ENCODE results near the gene NCMAP. TPM values are rescaled to one million over a fixed set of nuclear protein-coding genes. Genes with fewer than 3 reads are reported as not detected.

The NCMAP gene
- total RNA-seq, 1 experiment from 2014 or later, result 0.33 TPM

- Histone ChIP-seq H3K4me1 (ENCODE audit: control insufficient read depth, insufficient read depth, low read length) (no peaks in the 10 kb centered on the region), H3K27ac (ENCODE audit: low read length) (no peak overlapping the region), H3K9me3 (ENCODE audit: control insufficient read depth, insufficient read depth, low read depth, low read length) (no peaks in the 10 kb centered on the region), H3K27me3 (ENCODE audit: control insufficient read depth, insufficient read depth, low read length) (no peaks in the 10 kb centered on the region), H3K36me3 (ENCODE audit: control insufficient read depth, insufficient read depth, low read length) (no peaks in the 10 kb centered on the region), H3K4me3 (ENCODE audit: low read depth in 2 of 2, low read length in 2 of 2) (no peak overlapping the region)
- ATAC-seq, result no peak
- no TSS peak for BruUV-seq (replicated peaks)
- no peak for TF ChIP-seq SIN3A (IDR thresholded peaks at IDR 0.05; ENCODE audit: borderline replicate concordance, insufficient read depth, low read depth, low read length)
- no peak for TF ChIP-seq POLR2AphosphoS5 (IDR thresholded peaks at IDR 0.05; ENCODE audit: low read depth, low read length)
- no peak for TF ChIP-seq REST (IDR thresholded peaks at IDR 0.05; ENCODE audit: insufficient read depth in 1 of 2, low read depth in 2 of 2, low read length in 1 of 2)
- no peak for TF ChIP-seq CTCF (IDR thresholded peaks at IDR 0.05)
- TF ChIP-seq TCF7L2 (IDR thresholded peaks at IDR 0.05; ENCODE audit: low read depth, low read length), result no peak
- intact Hi-C loops (cut with micrococcal nuclease; ENCODE audit: unreplicated experiment), result no loop called here
- CTCF ChIA-PET, result no interaction called here
- DNase-seq (ENCODE audit: low read depth, low spot score), result no peak
- in situ Hi-C loops (cut with HindIII; ENCODE audit: low pct_unique_long_range_greater_than_20kb, low sequenced_read_pairs), result no loop called here
- POLR2A ChIA-PET, result interaction anchor here (0.5 kb wide), 1 partner anchor 417 kb away, joined by 3 read pairs; no protein-coding TSS in a partner anchor
These were observed 49.8 kb downstream of the NCMAP start for GRCh38 chr1:24605534-24606295.

GRCh38 chr1:24606296-24606605 lies 50.4 kb downstream of the NCMAP start:
- no peaks in the 10 kb centered on the region for H3K4me1 ChIP-seq (ENCODE audit: control insufficient read depth, insufficient read depth, low read length)
- H3K4me3 ChIP-seq (ENCODE audit: low read depth in 2 of 2, low read length in 2 of 2), result no peak overlapping the region
- intact Hi-C loops (cut with micrococcal nuclease; ENCODE audit: unreplicated experiment) (no loop called here), in situ Hi-C loops (cut with HindIII; ENCODE audit: low pct_unique_long_range_greater_than_20kb, low sequenced_read_pairs) (no loop called here)
- POLR2A ChIA-PET, result interaction anchor here (0.5 kb wide), 1 partner anchor 418 kb away, joined by 3 read pairs; no protein-coding TSS in a partner anchor
- H3K36me3 ChIP-seq (ENCODE audit: control insufficient read depth, insufficient read depth, low read length), result no peaks in the 10 kb centered on the region
- H3K27ac ChIP-seq (ENCODE audit: low read length), result no peak overlapping the region
- no peak for ATAC-seq
- no peak for DNase-seq (ENCODE audit: low read depth, low spot score)
- CTCF ChIA-PET, result no interaction called here
- BruUV-seq (replicated peaks), result no TSS peak
- no peaks in the 10 kb centered on the region for H3K27me3 ChIP-seq (ENCODE audit: control insufficient read depth, insufficient read depth, low read length)
- no peaks in the 10 kb centered on the region for H3K9me3 ChIP-seq (ENCODE audit: control insufficient read depth, insufficient read depth, low read depth, low read length)
- TF ChIP-seq SIN3A (IDR thresholded peaks at IDR 0.05; ENCODE audit: borderline replicate concordance, insufficient read depth, low read depth, low read length) (no peak), CTCF (IDR thresholded peaks at IDR 0.05) (no peak), POLR2AphosphoS5 (IDR thresholded peaks at IDR 0.05; ENCODE audit: low read depth, low read length) (no peak), TCF7L2 (IDR thresholded peaks at IDR 0.05; ENCODE audit: low read depth, low read length) (no peak), REST (IDR thresholded peaks at IDR 0.05; ENCODE audit: insufficient read depth in 1 of 2, low read depth in 2 of 2, low read length in 1 of 2) (no peak)

Data from Panc1 (cell line).